ENCODE measurements around the gene NUDT9. TPM values are rescaled to one million over a fixed set of nuclear protein-coding genes. Genes with fewer than 3 reads are reported as not detected.

Gene NUDT9
- polyA plus RNA-seq, 1 of the 3 experiments (the other 2 are of a cell fraction) = 21.8 TPM

GRCh38 chr4:87490664-87491369 is 68.4 kb downstream of the NUDT9 start:
- CTCF ChIA-PET = no interaction called here
- 50% methylated on average over 1 of the region's 1 CpG for WGBS (ENCODE audit: low lambda C conversion rate)

GRCh38 chr4:87491436-87491835 is 69.1 kb downstream of the NUDT9 start:
- no peaks in the 10 kb centered on the region for H3K9me3 ChIP-seq
- H3K79me2 ChIP-seq (ENCODE audit: insufficient read depth) = no peaks in the 10 kb centered on the region
- H3K4me1 ChIP-seq (ENCODE audit: control insufficient read depth in 1 of 2, insufficient read depth in 2 of 2, low read depth in 1 of 2, low read length in 1 of 2) = no peaks in the 10 kb centered on the region
- no peak overlapping the region for H3K4me3 ChIP-seq (ENCODE audit: low read depth in 2 of 2, low read length in 1 of 2)
- no peaks in the 10 kb centered on the region for H3K36me3 ChIP-seq (replicated peaks in 1 of 2; ENCODE audit: control insufficient read depth in 1 of 2, insufficient read depth in 2 of 2, low read length in 1 of 2)
- no peak overlapping the region for H2AFZ ChIP-seq (ENCODE audit: low read depth)
- H3K9ac ChIP-seq = no peak overlapping the region
- no peaks in the 10 kb centered on the region for H3K9me2 ChIP-seq
- ChIA-PET CTCF (no interaction called here), POLR2A (no interaction called here)
- no peaks in the 10 kb centered on the region for H4K20me1 ChIP-seq (ENCODE audit: insufficient read depth)
- no peak overlapping the region for H3K4me2 ChIP-seq
- no peak for DNase-seq
- no peak overlapping the region for H3K27ac ChIP-seq (ENCODE audit: low read depth in 2 of 2, low read length in 1 of 2)
- 64% methylated on average over 2 of the region's 2 CpGs for WGBS (ENCODE audit: low lambda C conversion rate)
- H3K27me3 ChIP-seq (ENCODE audit: insufficient read depth) = no peaks in the 10 kb centered on the region
- H3F3A ChIP-seq (replicated peaks; ENCODE audit: insufficient read depth) = no peaks in the 10 kb centered on the region
- TF ChIP-seq JUND (IDR thresholded peaks at IDR 0.05) (no peak), POLR2AphosphoS5 (IDR thresholded peaks at IDR 0.05; ENCODE audit: low read depth, low read length) (no peak), RCOR1 (IDR thresholded peaks at IDR 0.05; ENCODE audit: low read length) (no peak), ZBTB33 (IDR thresholded peaks at IDR 0.05; ENCODE audit: borderline replicate concordance, low read depth) (no peak), TCF12 (IDR thresholded peaks at IDR 0.05) (no peak), SIN3A (IDR thresholded peaks at IDR 0.05; ENCODE audit: borderline replicate concordance, low read depth, low read length) (no peak), GABPA (IDR thresholded peaks at IDR 0.05; ENCODE audit: low read depth) (no peak), MEF2A (IDR thresholded peaks at IDR 0.05; ENCODE audit: borderline replicate concordance, low read depth) (no peak), RAD21 (IDR thresholded peaks at IDR 0.05; ENCODE audit: low read length) (no peak), EP300 (IDR thresholded peaks at IDR 0.05; ENCODE audit: borderline replicate concordance in 1 of 2, low read depth in 1 of 2, low read length in 1 of 2) (no peak), FOXJ3 (CRISPR knock-in tag; IDR thresholded peaks at IDR 0.05) (no peak), FOXM1 (IDR thresholded peaks at IDR 0.05; ENCODE audit: low read depth) (no peak), NRF1 (IDR thresholded peaks at IDR 0.05; ENCODE audit: low read depth, low read length) (no peak)

More at GRCh38 chr4:87490664-87491369, 68.4 kb downstream of the NUDT9 start:
- DNase-seq = no peak
- Histone ChIP-seq H3K27ac (ENCODE audit: low read depth in 2 of 2, low read length in 1 of 2) (no peak overlapping the region), H2AFZ (ENCODE audit: low read depth) (no peak overlapping the region), H3K9me3 (no peaks in the 10 kb centered on the region), H3K9ac (no peak overlapping the region), H3K79me2 (ENCODE audit: insufficient read depth) (no peaks in the 10 kb centered on the region), H3K4me3 (ENCODE audit: low read depth in 2 of 2, low read length in 1 of 2) (no peak overlapping the region), H3K9me2 (no peaks in the 10 kb centered on the region), H4K20me1 (ENCODE audit: insufficient read depth) (no peaks in the 10 kb centered on the region), H3F3A (replicated peaks; ENCODE audit: insufficient read depth) (no peaks in the 10 kb centered on the region), H3K4me2 (no peak overlapping the region), H3K36me3 (replicated peaks in 1 of 2; ENCODE audit: control insufficient read depth in 1 of 2, insufficient read depth in 2 of 2, low read length in 1 of 2) (no peaks in the 10 kb centered on the region), H3K4me1 (ENCODE audit: control insufficient read depth in 1 of 2, insufficient read depth in 2 of 2, low read depth in 1 of 2, low read length in 1 of 2) (no peaks in the 10 kb centered on the region), H3K27me3 (ENCODE audit: insufficient read depth) (no peaks in the 10 kb centered on the region)
- POLR2A ChIA-PET = no interaction called here
- TF ChIP-seq SMC3 (IDR thresholded peaks at IDR 0.05; ENCODE audit: low read depth, low read length) (no peak), EP300 (IDR thresholded peaks at IDR 0.05; ENCODE audit: borderline replicate concordance in 1 of 2, low read depth in 1 of 2, low read length in 1 of 2) (no peak), RAD21 (IDR thresholded peaks at IDR 0.05; ENCODE audit: low read length) (no peak), CTCF (IDR thresholded peaks at IDR 0.05) (no peak), GATA2 (CRISPR knock-in tag; IDR thresholded peaks at IDR 0.05) (no peak), ELF1 (IDR thresholded peaks at IDR 0.05) (no peak), POLR2AphosphoS5 (IDR thresholded peaks at IDR 0.05; ENCODE audit: low read depth, low read length) (no peak), FOXM1 (IDR thresholded peaks at IDR 0.05; ENCODE audit: low read depth) (no peak), RFX5 (IDR thresholded peaks at IDR 0.05; ENCODE audit: low read length) (no peak), EZH2phosphoT487 (IDR thresholded peaks at IDR 0.05; ENCODE audit: borderline replicate concordance, low read depth) (no peak), MAX (IDR thresholded peaks at IDR 0.05; ENCODE audit: low read depth) (no peak), USF2 (IDR thresholded peaks at IDR 0.05; ENCODE audit: borderline replicate concordance, low read depth, low read length) (no peak), GABPA (IDR thresholded peaks at IDR 0.05; ENCODE audit: low read depth) (no peak), YY1 (IDR thresholded peaks at IDR 0.05; ENCODE audit: low read depth) (no peak)

All from SK-N-SH (cell line).